Measurements from ENCODE around the gene METTL13.

Gene METTL13, protein sequence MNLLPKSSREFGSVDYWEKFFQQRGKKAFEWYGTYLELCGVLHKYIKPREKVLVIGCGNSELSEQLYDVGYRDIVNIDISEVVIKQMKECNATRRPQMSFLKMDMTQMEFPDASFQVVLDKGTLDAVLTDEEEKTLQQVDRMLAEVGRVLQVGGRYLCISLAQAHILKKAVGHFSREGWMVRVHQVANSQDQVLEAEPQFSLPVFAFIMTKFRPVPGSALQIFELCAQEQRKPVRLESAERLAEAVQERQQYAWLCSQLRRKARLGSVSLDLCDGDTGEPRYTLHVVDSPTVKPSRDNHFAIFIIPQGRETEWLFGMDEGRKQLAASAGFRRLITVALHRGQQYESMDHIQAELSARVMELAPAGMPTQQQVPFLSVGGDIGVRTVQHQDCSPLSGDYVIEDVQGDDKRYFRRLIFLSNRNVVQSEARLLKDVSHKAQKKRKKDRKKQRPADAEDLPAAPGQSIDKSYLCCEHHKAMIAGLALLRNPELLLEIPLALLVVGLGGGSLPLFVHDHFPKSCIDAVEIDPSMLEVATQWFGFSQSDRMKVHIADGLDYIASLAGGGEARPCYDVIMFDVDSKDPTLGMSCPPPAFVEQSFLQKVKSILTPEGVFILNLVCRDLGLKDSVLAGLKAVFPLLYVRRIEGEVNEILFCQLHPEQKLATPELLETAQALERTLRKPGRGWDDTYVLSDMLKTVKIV

DNA sequence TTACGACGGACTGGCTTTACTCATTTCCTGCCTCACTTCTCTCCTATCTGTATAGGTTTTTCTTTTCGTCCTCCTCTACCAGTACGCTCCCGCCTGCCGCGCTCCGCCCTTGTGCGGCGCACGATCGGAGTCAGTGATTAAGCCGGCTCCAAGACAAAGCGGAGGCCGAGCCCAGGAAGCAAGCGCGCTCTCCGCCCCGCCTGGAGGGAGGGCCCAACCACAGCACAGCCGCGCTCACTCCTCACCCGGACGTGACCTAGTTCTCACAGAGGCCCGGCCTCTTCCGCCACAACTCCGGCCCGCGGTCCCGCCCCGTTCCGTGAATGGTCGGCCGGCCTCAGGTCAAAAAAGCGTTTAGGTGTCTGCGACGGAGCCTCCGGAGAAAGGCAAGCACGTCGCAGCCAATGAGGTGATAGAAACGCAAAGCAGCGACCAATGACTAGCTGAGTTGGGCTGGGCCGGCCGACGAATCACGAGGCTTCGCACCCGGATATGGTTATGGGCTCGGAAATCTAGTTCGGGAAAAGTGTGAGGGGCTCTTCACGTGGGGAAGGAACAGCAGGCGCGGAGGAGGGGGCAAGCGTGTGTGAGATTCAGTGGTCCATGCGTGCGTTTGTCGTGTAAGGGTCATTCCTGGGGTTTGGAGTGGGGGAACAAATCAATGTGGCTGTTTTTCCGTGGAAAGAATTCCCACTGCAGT lies at the start of gene METTL13:
Gene METTL13 (plus strand): TSS at position 485 of the 700 bp plus-strand sequence. CDS start 308 bp downstream, outside the sequence.
- DNase-seq (ENCODE audit: low read depth), result peak; percentile 98

DNA sequence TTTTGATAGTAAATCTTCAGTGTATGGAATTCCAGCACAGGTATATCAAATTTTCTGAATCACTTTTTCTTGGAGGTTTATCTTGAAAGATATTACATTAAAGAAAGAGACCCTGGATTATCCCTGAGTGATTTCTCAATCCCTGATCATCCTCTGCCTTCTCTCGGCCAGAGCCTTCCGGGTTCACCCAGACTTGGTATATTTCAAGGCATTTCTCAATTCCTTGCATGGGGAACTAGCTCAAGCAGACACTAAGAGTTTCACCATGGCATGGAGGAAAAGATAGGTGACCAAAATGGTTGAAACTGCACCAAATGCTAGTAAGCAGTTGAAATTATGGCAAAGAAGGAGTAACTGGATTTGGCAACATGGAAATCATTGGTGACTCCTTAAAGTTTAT lies 45.3 kb upstream of the METTL13 start:
- DNase-seq (ENCODE audit: low read depth), result no peak

DNA sequence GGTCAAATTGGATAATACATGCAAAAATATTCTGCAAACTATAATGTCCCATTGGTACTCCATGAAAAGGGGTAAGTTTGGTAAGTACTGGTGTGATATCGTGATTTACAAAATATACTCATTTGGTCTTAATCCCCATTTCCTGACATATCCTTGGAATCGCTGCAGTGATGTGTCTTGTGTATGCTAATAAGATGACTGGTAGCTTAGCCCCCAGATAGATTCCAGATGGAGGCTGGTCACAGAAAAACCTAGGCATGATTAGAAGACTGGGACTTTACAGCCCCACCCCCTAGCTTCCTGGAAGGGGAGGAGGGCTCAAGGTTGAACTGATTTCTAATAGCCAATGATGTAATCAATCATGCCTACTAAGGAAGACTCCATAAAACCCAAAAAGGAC lies 42.5 kb upstream of the METTL13 start:
- no peak for DNase-seq (ENCODE audit: low read depth)

DNA sequence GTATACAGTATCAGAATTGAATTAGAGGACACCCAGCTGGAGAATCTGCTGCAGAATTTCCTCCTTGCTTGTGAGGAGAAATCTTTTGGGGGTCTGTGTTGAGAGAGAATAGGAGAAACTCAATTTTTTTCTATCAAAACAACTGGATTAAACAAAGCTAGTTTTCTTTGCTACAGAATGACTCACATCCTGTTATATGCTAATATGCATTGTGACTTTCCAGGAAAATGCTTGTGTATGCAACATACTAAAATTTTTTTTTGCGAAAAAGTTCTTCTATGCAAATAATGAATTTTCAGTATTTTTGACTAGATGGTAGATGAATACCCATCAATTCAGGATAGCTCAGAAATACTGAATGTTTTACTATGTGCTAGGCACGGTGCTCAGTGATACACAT lies 41.8 kb upstream of the METTL13 start:
- DNase-seq (ENCODE audit: low read depth), result no peak

DNA sequence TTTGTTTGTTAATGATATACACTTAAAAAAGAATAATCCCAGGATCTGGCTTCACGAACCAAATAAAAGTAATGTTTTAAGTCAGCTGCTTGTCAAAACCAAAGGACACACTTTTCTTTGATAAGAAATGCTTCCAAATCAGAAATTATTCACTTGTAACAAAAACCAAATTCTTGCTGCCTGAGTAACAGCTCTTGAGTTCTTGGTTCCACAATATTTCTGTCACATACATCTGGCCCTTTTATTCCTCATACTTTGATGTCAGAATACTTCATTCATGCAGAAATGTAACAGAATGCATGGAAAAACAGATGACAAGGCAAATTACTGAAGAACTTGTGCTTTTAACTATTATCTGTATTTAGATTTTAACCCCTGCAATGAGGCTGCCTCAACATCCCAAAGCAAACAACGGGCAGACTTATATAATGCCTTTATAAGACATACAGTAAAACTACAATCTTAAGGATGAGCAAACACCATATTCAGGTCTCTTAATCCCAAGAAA lies 41.0 kb upstream of the METTL13 start:
- DNase-seq (ENCODE audit: low read depth), result no peak

DNA sequence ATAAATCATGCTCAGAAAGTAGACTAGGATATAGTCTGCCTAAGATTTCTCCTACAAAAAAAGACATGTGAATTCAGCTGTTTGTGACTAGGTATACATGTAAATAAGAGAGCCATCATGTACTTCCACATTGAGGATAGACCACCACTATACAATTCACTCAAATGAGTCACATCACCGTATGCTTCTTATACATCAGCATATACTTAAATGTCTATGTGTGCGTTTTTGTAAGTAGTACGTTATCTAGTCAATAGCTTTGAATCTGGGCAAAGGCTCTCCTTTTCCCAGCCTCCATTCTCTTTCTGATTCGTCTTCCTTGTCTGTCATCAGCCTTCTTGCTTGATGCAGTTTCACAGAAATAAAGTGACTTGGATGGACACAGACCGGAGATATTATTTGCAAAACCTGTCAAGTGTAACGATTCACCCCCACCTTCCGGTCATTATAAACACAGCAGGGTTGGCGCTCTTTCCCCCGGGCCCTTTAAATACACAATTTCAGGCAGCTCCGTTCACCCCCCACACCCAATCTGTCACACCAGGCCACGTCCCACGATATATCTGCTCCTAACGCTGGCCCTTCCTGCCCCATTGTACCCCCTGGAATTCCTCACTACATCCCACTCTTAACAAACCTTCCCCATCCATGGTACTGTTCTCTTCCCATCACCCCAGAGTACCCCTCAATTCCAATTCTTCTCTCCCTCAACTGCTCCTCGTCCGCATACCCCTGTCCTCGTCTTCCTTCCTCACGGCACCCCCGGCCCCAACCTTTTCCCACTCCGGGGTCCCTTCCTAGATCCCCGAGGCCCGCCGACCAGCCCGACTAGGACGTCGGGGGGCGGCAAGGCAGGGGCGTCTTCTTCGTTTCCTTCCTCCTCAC lies 40.2 kb upstream of the METTL13 start:
- DNase-seq (ENCODE audit: low read depth), result peak; percentile 19

DNA sequence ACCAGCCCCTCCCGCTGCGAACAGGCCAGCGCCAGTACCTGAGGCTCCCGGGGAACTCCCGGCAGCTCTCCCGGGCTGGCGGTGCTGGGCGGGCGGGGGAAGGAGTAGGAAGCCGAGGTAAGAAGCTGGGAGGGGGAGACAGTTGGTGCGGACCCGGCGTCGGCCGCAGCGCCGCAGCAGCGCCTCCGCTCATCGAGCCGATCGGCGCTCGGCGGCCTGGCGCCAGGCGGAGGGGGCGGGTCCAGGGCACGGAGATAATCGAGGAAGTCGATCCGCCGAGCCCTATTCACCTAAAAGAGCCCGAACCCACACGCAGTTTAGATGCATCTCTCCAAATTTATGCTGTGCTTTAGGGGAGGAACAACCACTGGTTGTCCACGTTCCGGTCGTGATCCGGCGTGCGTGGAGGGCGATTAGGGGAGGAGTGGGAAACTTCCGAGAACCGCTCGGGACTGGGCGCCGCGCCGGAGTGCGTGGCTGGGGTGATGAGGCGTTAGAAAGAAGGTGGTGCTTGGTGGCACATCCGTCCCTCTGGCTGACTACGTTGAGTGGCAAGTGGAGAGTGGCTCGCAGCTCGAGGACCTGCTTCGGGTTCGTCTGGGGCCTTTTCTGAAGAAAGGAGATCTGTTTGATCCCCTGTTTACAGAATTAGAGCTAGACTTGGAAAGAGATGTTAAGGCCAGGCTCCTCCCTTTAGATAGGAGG lies 39.4 kb upstream of the METTL13 start, which contains the start of gene VAMP4:
Gene VAMP4 (minus strand): TSS at position 194 of the 705 bp plus-strand sequence. CDS start 3,651 bp downstream, outside the sequence.
- DNase-seq (ENCODE audit: low read depth), result peak; percentile 78

DNA sequence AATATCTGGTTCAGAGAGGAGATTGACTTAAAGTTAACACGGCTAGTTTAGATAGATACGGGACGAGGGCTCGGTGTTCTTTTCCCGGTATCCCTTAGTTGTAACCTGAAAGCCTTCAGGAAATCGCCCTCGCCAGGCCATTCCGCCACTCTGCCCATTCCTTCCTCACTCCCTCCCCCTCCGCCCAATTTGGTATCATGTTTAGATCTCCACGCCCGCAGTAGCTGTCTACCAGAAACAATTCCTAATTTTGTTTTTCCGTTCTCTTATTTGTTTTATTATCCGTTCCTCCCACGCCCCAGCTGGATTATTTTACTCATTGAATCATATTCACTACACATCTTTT lies 38.9 kb upstream of the METTL13 start:
- DNase-seq (ENCODE audit: low read depth), result no peak

DNA sequence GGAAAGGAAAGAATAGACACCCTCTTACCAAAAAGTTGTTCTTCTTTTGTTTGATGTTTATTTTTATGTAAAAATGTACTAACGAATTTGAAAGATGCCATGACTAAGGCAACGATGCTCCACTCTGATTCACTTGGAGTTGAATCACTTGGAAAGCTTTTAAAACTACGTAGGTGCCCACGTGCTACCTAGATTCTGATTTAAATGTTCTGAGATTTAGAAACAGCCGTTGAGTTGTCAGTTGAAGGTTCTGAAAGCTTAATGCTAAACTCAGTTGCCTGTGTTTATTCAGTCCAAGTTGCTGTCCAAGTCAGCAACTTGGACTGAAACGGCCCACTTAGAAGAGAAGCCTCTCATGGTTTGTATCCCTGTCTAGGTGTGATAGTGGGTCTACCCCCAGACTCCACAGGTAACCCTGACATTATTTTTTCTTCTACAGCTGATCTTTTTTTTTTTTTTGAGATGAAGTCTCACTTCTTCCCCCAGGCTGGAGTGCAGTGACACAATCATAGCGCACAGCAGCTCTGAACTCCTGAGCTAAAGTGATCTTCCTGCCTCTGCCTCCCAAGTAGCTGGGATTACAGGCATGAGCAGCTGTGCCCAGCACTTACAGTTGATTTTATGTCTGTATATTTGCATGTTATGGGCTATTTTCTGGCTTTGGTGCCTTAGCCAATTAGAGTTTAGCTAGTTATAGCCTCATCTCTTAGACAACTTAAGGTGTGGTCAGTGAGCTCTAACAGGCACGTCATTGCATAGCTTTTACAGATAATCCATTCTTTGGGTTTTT lies 38.2 kb upstream of the METTL13 start:
- DNase-seq (ENCODE audit: low read depth), result no peak

DNA sequence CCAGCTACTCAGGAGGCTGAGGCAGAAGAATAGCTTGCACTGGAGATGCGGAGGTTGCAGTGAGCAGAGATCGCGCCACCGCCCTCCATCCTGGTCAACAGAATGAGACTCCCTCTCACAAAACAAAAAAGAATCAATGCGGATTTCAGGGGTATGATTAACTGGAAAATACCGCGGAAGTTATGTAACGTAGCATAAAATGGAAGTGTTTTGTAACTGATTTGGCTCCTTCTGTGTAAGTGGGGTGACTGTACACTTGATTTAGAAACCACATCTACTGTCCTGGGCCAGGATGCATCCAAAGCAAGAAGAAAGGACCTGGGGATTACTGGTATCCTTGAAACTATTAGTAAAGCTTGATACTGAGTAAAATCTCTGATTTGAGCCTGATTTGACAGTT lies 36.5 kb upstream of the METTL13 start:
- no peak for DNase-seq (ENCODE audit: low read depth)

DNA sequence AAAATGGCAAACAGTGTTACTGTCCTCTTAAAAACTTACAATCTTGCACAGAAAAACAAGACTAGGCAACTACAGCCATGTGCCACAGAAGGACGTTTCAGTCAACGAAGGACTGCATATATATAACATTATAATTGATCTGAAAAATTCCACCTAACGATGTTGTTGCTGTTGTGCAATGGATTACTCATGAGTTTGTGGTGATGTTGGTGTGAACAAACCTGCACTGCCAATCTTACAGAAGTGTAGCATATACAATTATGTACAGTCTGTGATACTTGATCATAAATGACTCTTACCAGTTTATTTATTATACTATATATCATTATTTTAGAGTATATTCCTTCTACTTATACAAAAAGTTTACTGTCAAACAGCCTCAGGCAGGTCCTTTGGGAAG lies 32.8 kb upstream of the METTL13 start:
- DNase-seq (ENCODE audit: low read depth), result no peak

DNA sequence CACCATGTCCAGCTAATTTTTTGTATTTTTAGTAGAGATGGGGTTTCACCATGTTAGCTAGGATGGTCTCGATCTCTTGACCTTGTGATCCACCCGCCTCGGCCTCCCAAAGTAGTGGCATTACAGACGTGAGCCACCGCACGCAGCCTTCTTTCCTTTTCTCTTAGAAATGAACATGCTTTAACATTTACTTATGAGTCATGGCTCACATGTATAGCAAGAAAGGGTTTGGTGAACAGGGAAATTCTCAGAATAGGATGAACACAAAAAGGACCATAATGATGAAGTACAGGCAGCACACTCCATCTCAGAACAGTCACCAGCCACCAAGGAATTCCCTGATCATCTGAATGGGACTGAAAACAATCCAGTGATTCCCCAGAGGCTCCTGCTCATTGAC lies 30.2 kb upstream of the METTL13 start:
- no peak for DNase-seq (ENCODE audit: low read depth)

DNA sequence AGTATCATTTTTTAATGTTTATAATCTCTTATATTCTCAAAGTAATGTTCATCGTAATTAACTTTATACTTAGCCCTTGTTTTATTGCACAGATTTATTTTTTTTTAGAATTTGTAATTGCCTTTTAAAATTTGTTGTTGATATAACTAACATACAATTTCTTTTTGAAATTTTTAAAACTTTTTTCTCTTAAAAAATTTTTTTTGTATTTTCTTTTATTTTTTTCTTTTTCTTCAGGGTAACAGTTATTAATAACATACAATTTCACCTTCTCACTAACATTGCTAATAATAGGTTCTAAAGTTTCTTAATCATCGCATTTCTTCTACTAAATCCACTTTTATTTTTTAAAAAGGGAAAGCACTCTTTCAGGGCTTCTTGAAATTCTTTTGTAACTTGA lies 28.3 kb upstream of the METTL13 start:
- no peak for DNase-seq (ENCODE audit: low read depth)

DNA sequence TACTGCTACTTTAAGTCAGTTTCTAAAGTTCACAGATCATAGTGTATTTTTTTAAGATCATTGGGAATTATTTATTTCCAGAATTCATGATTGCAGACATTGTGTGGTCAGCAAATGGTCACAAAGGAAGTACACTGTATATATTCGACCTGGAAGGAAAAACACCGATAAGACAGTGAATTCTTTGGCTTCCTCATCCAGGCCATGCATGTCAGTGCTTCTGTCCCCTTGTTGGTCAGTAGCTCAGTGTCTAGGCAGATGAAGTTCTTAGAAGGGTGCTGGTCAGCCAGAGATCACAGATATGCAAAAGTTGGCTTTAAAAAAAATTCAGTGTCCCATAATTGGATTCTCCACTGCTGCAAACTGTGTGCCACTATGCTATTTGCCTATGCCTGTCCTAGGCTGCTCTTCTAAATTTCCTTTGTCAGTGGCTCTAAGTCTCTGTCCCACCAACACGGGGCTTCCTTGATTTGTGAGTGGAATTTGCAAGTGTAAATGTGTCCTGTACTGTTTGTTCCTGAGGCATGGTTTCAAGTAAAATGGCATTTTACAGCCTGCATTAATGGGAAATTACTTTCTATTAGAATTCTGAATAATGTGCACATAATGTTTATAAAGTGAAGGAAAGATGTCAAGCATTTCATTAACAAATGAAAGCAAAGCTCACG lies 27.6 kb upstream of the METTL13 start:
- no peak for DNase-seq (ENCODE audit: low read depth)

DNA sequence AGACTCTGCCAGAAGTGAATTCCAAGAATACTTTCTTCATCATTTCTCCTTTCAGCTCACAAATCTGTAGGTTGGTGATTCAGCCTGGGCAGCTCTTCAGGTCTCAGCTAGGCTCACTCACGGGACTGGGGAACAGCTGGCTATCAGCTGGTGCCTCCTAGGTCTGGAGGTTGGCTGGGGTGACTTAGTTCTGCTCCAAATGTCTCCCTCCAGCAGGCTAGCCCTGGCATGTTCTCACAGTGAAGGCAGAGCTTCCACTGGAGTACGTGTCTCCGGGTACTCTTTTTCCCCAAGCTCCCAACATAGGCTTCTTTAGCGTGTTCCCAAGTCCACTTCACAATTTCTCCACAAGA lies 27.1 kb upstream of the METTL13 start:
- DNase-seq (ENCODE audit: low read depth), result no peak

DNA sequence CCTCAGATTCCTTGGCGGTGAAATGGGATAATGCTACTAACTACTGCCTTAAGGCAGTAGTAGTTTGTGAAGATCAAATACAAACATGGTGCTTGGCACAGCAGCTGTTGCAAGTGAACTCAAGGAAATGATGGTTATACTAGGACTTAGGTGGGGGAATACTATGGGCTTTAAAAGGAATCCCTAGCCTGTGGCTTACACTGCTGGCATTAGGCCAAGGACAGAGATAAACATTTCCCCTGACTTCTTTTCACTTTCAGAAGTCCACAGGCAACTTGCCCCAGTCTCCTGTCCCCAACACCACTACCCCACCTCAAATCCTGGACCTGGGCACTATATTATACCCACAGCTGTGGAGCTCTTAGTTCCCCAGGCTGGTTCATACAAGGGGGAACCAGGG lies 26.5 kb upstream of the METTL13 start:
- DNase-seq (ENCODE audit: low read depth), result no peak

DNA sequence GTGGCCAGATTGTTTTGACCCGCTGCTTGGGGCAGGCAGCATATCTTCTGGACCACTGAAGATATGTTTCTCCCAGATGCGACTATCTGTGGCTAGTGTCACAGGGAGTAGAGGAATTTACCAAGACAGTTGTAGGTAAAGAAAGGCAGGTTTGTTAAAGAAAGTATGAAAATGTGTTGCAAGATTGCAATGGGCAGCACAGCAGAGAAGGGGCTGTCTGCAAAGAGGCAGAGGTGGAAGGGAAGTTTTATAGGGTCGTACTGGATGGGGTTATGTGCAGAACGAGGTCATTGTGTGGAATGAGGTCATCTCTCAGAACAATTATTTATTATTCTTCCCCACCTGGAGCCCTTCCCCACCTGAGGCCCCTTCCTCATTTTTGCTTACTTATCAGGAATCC lies 24.6 kb upstream of the METTL13 start:
- no peak for DNase-seq (ENCODE audit: low read depth)

DNA sequence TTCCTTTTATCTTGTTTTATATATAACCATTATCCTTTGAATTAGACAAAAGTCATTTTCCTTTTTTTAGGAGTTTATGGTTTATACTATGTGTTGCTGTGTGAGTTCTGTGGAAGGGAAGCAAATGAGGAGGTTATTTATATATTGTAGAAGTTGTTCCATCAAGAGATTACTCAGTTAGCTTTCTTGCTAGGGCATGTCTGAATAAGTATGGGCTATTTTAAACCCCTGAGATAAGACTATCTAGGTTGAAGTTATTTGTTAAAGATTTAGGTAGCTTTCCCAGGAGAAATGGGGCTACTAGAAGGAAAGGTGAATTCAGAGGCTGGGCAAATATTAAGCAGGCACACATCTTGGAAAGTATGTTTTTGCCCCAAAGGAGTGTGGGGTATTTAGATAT lies 23.4 kb upstream of the METTL13 start:
- no peak for DNase-seq (ENCODE audit: low read depth)

DNA sequence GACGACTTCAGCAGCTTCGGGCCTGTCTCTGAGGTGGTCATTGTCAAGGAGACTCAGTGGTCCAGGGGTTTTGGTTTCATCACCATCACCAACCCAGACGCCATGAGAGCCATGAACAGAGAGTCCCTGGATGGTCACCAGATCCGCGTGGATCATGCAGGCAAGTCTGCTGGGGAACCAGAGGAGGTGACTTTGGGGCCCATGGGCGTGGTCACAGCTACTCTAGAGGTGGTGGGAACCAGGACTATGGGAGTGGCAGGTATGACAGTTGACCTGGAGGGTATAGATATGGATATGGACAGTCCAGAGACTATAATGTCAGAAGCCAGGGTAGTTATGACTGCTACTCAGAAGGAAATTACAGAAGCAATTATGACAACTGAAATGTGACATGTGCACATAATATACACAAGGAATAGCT lies 19.3 kb upstream of the METTL13 start:
- DNase-seq (ENCODE audit: low read depth), result no peak

DNA sequence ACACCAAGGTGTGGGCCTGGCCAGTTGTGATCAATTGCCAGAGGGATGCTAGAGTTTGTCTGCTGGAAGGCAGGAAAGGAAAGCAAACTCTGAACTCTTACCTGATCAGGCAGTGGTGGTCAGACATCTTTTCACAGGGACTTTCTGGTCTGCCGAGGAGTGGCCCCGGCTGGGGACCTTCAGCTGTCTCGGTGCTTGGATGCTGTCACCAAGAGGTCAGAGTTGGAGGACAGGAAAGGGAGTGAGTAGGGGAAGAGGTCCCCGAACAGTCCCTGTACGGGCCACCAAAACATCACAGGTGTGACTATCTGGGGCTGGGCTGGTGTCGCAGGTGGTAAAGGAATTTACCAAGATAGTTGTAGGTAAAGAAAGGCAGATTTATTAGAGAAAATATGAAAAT lies 17.7 kb upstream of the METTL13 start:
- DNase-seq (ENCODE audit: low read depth), result no peak
